CD4-positive, alpha-beta T cell treated with Interleukin-4 for 1 hour (primary cell): ENCODE measurements around the gene CARD10.
A peak's percentile ranks its signal among the peaks of the same experiment; 100 is the strongest.
"Not testable (repeated sequence)": the region's sequence is repeated elsewhere in the genome, so short reads cannot be mapped to it uniquely, and the experiment has no call there.

ENCODE experiments used
- DNase-seq, 2 donors: peaks; one replicate each; pipeline ENCODE4 v3.0.0-alpha.2; 2020 to 2022

Gene CARD10

GRCh38 chr22:37484480-37485394, 34.5 kb downstream of the CARD10 start:
- DNase-seq, result peak; percentile 80 to 83

GRCh38 chr22:37483050-37483449, 36.2 kb downstream of the CARD10 start:
- no peak for DNase-seq

DNA sequence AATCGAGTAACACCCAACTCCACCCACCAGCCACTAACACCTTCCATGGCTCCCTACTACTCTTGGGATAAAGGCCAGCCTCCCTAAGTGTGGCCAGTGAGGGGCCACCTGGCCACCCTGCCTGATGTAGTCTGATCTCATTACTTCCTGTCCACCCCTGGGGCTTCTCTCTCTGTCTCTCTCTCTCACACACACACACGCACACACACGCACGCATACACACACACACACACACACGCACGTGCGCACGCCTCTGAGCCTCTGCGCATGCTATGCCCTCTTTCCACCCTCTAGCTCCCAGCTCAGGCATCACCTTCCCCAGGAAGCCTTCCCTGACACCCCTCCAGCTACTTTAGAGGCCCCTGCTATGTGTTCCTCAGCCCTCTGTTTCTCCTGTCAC, 37.0 kb downstream of the CARD10 start:
- DNase-seq, result no peak

DNA sequence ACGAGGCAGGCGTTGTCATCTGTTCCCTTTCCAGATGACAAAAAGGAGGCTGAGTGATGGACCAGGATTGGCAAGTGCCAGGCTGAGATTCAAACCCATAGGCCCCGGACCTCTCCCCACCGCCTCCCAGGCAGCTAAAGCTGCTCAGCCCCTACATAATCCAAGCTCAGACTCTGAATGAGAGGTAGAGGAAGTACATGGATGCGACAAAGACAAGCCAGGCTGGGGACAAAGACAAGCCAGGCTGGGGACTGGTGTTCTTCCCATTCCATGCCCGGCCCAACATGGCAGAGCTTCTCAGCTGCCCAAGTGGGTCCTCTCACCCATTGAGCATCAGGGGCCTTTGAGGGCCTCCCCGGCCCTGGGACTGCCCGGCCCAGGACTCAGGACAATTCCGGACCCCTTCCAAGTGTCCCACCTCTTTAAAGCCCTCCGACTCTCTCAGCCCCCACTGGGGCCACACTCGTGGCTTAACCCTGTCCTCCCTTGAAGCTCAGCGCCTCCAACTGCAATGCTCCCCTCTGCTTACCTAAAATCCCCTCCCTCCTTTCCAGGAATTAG, 37.8 kb downstream of the CARD10 start:
- no peak for DNase-seq

DNA sequence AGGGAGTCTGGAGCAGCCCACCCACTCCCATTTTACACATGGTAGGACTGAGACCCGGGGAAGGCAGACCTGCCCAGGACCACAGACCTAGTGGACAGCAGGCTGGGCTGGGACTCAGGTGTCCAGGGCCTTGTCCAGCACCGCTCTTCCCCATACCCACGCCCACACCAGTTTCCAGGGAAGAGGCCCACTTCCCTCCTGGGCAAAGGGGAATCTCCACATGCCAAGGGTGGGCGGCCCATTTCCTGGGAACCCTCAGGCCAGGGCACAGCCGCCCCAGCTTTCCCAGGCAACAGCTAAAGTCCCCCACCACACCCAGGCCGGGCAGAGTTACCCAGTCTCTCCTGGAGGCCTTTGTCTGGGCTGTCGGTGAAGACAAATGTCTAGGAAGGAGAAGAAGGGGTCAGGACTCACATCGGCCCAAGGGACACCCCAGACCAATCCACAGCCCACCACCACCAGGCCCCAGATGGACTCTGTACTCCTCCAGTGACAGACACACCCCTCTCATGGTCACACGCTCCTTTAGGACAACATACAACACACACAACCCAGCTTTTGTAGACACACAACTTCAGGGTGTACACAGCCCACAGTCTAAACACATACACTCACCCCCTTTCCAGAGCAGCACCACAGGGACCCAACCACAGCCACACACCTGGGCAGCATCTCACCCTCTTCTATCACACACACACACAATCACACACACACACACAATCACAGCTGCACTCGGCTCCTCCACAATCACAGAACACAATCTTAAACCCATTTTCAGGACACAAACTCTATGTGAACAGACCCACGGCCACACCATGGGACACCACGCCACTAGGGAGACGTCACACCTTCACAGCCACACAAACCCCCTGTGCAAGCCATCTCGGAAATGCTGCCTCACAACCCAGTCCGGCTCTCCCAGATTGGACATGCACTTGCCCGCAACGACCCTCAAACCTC, 38.5 kb downstream of the CARD10 start:
- no peak for DNase-seq

- no peak for DNase-seq
Observed at GRCh38 chr22:37479196-37479595, 40.0 kb downstream of the CARD10 start.

- DNase-seq, result no peak
Observed at GRCh38 chr22:37476389-37477329, 42.6 kb downstream of the CARD10 start.

GRCh38 chr22:37474447-37475090, 44.6 kb downstream of the CARD10 start:
- DNase-seq, result no peak

DNA sequence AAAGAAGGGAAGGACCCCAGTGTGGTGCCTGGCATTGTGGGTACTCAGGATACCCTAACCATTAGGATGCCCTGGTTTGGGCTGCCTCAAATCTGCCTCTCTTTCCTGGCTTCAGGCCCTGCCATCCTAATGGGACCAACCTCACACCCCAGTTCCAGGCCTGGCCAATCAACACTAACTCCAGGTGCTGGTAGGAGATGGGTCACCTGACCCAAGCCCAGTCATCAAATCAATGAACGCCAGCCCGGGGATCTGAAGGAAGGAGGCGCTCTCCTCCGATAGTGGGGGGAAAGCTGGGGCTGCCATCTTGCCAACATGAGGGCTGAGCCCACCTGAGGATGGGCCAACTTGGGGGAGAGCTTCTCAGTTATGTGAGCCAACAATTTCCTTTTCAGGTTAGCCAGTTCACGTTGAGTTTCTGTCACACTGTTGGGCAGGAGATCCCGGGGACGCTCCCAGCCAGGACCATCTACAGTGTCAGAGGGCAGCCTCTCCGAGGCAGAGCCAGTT, 45.7 kb downstream of the CARD10 start:
- DNase-seq, result no peak

DNA sequence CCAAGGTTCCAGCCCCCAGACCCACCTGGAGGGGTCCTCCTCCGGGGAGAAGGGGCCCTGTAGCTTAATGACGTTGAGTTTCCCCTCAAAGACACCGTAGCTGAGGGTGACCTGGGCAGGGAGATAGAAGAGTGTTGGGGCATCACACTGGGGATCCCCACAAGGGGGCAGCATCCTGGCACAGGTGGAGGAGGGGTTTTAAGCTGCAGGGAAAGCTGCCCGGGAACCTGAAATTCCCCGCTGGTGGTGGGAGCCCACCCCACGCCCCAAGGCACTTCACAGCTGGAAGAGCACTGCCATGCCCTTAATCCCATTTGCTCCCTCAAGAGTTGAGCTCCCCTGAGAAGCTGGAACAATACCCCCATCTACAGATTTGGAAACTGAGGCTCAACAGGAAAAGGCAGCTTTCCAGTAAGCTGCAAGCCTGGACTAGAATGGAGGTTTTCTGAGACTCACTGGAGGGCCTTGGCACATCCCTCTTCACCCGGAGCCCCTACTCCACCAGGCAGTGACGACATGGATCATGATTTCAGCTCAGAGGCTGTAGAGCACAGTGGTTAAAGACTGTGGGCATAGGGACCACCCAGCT, 46.7 kb downstream of the CARD10 start:
- DNase-seq, result peak; percentile 49 to 50

GRCh38 chr22:37471727-37472417, 47.3 kb downstream of the CARD10 start:
- no peak for DNase-seq

- no peak for DNase-seq
Observed at GRCh38 chr22:37470087-37470445, 49.1 kb downstream of the CARD10 start.

DNA sequence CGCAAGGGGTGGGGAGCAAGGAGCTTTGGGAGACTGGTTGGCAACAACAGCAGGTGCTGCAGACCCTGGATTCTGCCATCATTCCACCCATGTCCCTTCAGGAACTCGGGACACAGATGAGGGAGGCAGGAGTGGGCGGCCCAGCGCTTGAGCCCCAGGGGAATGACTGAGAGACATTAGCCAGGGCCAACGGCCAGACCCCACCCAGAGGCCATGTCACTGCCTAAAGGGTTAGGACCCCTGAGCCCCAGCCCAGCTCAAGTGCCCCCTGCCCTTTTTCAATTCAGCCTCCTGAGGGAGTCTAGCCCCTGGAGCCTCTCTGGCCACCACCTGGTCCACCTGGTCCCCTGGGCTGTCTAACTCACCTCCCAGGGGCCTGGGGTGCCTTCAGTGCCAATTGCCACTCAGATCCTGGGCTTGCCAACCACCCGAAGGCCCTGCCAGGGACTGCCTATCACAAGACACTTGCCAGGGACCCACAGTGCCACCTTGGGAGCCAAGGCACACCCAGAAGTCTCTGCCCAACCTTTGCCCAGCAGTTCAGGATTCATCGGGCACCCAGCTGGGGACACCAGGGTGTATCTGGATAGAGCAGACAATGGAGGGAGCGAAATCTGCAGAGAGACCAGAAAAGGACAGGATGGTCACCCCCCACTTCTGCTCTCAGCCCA, 49.7 kb downstream of the CARD10 start:
- DNase-seq, result no peak

- DNase-seq, result not testable (repeated sequence)
Observed at GRCh38 chr22:37468201-37468695, 51.0 kb downstream of the CARD10 start.

DNA sequence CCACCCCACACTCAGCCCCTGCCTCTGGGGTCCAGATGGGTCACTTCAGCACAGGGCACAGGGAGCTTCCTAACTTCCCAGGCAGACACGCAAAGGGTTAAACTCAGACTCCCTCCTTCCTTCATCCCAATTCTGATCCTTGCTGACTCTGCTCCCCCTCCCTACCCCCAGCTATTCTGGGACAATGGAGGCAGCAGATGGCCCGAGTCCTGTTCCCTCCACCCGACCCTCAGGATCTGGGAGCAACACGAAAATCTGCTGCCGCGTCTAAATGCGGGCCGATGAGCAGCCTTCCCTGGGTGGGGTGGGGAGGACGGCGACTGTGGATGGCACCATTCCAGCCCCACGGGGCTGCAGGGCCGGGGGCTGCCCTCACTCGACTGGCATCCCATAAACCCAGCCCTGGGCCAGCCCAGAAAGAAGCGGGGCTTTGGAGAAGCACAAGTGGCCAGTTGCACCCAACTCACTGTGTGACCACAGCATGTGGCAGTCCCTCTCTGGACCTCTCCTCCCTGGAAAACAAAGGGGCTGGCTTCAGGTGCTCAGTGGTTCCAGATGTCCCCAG, 51.7 kb downstream of the CARD10 start:
- no peak for DNase-seq

GRCh38 chr22:37464181-37464580, 55.0 kb downstream of the CARD10 start:
- DNase-seq, result no peak

DNA sequence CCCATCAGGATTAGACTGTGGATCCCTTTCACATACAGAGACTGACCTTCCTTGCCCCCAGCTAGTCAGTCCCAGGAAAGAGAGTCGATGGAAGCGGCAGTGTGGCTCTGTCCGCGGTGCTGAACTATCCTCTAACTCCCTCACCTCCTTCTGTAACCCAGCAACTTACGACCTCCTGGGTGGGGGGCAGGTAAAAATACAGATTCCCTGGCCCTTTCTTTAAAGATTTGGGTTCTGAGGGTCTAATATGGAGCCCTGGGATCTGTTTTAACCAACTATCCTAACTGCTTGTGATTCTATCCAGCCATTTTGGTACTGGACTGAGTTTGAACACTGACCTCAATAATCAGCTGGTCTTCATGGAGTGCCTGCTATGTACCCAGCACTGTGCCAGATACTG, 56.2 kb downstream of the CARD10 start:
- no peak for DNase-seq

DNA sequence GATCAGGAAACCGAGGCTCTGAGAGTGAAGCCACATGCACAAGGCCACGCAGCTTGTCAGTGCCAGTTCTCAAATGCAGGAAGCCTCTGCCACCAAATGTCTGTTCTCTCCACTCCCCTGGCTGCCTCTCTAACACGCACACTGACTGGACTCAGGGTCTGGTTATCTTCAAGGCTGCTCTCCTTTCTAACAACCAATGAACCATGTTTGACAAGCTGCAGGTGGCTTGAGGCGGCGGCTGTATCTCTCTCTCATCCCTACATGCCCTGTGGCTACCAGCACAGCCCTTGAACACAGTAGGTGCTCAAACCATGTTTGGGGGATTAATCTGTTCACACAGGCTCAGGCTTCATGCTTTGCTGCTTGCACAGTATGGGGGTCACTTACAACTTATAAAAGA, 56.8 kb downstream of the CARD10 start:
- DNase-seq, result no peak

GRCh38 chr22:37461961-37462360, 57.3 kb downstream of the CARD10 start:
- DNase-seq, result no peak
